GM23248 (cell line): ENCODE results near the gene SGPP2.

ENCODE experiments used
- EZH2 ChIP-seq: fragments of 200-600 bp; sonication (generic); IDR thresholded peaks from 2 replicates; pipeline ENCODE4 v1.6.1; 2018; ENCODE audit warnings: antibody characterized with exemption, mild to moderate bottlenecking; ENCODE audit not compliant: insufficient read depth, poor library complexity, severe bottlenecking
- EZH2phosphoT487 ChIP-seq: fragments of 200-600 bp; sonication (generic); IDR thresholded peaks from 2 replicates; pipeline ENCODE4 v1.6.1; 2018; ENCODE audit warnings: antibody characterized with exemption, moderate library complexity, mild to moderate bottlenecking, low read depth; ENCODE audit not compliant: insufficient read depth

DNA sequence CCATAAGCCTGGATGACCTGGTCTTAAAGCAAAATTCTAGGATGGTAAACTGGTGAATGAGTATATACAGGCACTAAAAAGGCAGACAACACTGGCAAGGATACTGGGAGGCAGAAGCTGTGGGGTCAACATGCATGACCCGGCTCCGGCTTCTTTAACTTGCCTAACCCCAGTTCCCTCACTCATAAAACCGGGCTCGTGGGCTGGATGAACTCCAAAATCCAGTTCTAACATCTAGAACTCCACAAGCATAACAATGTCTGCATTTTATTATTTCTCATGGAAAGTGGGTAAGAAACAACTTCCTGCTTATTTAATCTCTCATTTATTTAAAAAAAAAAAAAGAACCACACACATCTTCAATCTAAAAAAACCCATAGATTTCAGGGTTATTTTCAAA, 174.3 kb downstream of the SGPP2 start:
- no peak for TF ChIP-seq EZH2
- no peak for TF ChIP-seq EZH2phosphoT487
